Upper lobe of left lung (tissue), 4 donors: Measurements from ENCODE around the gene TMEM178B.

Source experiments
- CTCF ChIP-seq, 6 experiments: fragments of 450-650 bp in 4 of 6; fragments of 200-600 bp in 2 of 6; sonication (generic) in 2 of 6; IDR thresholded peaks; one replicate each; pipeline ENCODE4 v1.5.1; 2016 to 2019; ENCODE audit warnings: antibody characterized with exemption in 6 of 6
- POLR2A ChIP-seq, 4 donors: fragments of 450-650 bp; IDR thresholded peaks; one replicate each; pipeline ENCODE4 v1.5.1; 2016 to 2017; ENCODE audit warnings: antibody characterized with exemption in 4 of 4, mild to moderate bottlenecking in 2 of 4

GRCh38 chr7:141436575-141437075 is 362.8 kb downstream of the TMEM178B start:
- TF ChIP-seq CTCF (IDR thresholded peaks at IDR 0.05), result no peak
- TF ChIP-seq POLR2A (IDR thresholded peaks at IDR 0.05), result no peak
